Measurements from ENCODE around the gene USH2A.

DNA sequence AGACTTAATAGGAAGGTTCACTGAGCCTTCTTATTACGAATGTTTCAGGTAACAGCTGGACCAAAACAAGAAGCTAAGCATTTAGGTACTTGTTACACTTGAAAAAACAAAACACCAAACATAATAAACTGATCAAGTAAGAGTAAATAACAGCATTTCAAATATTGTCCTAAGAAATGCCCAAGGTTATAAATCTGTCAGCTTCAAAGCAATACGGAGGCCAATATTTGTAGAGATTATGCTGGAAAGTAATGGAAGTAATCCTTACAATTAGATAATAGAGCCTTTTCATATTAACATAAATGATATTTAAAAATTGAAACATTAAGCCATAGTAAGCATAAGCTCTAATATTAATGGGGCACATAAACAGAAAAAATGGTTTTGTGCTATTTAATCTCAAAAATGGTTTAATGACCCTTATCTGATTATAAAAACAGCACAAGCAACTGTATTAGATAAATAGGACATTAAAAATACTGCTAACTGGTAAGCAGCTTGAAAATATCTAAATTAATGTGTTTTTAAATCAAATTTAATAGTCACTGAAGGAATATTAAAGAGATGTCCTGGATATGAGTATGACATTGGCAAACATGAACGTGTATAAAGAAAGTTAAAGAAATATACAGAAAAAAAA, 43.0 kb upstream of the USH2A start:
- TF ChIP-seq, protein P1, sequence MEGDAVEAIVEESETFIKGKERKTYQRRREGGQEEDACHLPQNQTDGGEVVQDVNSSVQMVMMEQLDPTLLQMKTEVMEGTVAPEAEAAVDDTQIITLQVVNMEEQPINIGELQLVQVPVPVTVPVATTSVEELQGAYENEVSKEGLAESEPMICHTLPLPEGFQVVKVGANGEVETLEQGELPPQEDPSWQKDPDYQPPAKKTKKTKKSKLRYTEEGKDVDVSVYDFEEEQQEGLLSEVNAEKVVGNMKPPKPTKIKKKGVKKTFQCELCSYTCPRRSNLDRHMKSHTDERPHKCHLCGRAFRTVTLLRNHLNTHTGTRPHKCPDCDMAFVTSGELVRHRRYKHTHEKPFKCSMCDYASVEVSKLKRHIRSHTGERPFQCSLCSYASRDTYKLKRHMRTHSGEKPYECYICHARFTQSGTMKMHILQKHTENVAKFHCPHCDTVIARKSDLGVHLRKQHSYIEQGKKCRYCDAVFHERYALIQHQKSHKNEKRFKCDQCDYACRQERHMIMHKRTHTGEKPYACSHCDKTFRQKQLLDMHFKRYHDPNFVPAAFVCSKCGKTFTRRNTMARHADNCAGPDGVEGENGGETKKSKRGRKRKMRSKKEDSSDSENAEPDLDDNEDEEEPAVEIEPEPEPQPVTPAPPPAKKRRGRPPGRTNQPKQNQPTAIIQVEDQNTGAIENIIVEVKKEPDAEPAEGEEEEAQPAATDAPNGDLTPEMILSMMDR (IDR thresholded peaks at IDR 0.05): no peak
- TF ChIP-seq POLR2AphosphoS5 (IDR thresholded peaks at IDR 0.05) (no peak), POLR2A (IDR thresholded peaks at IDR 0.05) (no peak)

Measured in breast epithelium (tissue), 3 donors.